Tibial nerve (tissue), 4 donors: ENCODE measurements around the gene RFNG.

Source experiments
- CTCF ChIP-seq, 5 experiments: fragments of 200-600 bp in 3 of 5; fragments of 450-650 bp in 2 of 5; sonication (generic) in 3 of 5; IDR thresholded peaks; one replicate each; pipeline ENCODE4 v1.5.1; 2016 to 2019; ENCODE audit warnings: antibody characterized with exemption in 5 of 5, mild to moderate bottlenecking in 3 of 5, moderate library complexity in 2 of 5
- EP300 ChIP-seq, 2 donors: sonication (generic); formaldehyde crosslinking; IDR thresholded peaks; one replicate each; pipeline ENCODE4 v1.6.1; 2017; ENCODE audit warnings: antibody characterized with exemption in 2 of 2, mild to moderate bottlenecking in 1 of 2
- POLR2A ChIP-seq, 2 donors: fragments of 450-650 bp; IDR thresholded peaks; one replicate each; pipeline ENCODE4 v1.6.1; 2017; ENCODE audit warnings: antibody characterized with exemption in 2 of 2, mild to moderate bottlenecking in 2 of 2, moderate library complexity in 2 of 2

GRCh38 chr17:82055965-82056728, 4.5 kb upstream of the RFNG start:
- TF ChIP-seq CTCF (IDR thresholded peaks at IDR 0.05): no peak
- TF ChIP-seq POLR2A (IDR thresholded peaks at IDR 0.05): no peak
- TF ChIP-seq EP300 (IDR thresholded peaks at IDR 0.05): no peak
